Thoracic aorta (tissue), 2 donors: Measurements from ENCODE around the gene PARP9. TPM values are rescaled to one million over a fixed set of nuclear protein-coding genes. Genes with fewer than 3 reads are reported as not detected.

Experiments used
- ATAC-seq: fragments of 150-250 bp; one replicate; pipeline ENCODE4 v1.8.0; 2017; ENCODE audit warnings: low read depth; ENCODE audit not compliant: insufficient number of reproducible peaks, low FRiP score
- DNase-seq: peaks from one replicate; pipeline ENCODE4 v3.0.0-alpha.2; 2020; ENCODE audit warnings: low spot score
- H3K27ac ChIP-seq, 2 donors: fragments of 200-600 bp; sonication (generic); 1 replicate in 1 of 2; 2 replicates in 1 of 2; pipeline ENCODE4 v1.5.1; 2016; ENCODE audit warnings: mild to moderate bottlenecking in 2 of 2, moderate library complexity in 2 of 2
- H3K27me3 ChIP-seq: fragments of 200-600 bp; sonication (generic); replicated peaks from 2 replicates; pipeline ENCODE4 v1.6.0; 2016; ENCODE audit warnings: mild to moderate bottlenecking; ENCODE audit not compliant: insufficient read depth
- H3K36me3 ChIP-seq: fragments of 200-600 bp; sonication (generic); one replicate; pipeline ENCODE4 v1.5.1; 2016
- H3K4me1 ChIP-seq, 2 donors: fragments of 200-600 bp; sonication (generic); 1 replicate in 1 of 2; 2 replicates in 1 of 2; pipeline versions ENCODE4 v1.5.1 to v1.6.0; 2016; ENCODE audit warnings: low read depth in 2 of 2, mild to moderate bottlenecking in 1 of 2; ENCODE audit not compliant: control insufficient read depth in 1 of 2
- H3K4me3 ChIP-seq: fragments of 200-600 bp; sonication (generic); 2 replicates; pipeline ENCODE4 v1.5.1; 2016; ENCODE audit warnings: mild to moderate bottlenecking
- H3K9me3 ChIP-seq: fragments of 200-600 bp; sonication (generic); 2 replicates; pipeline ENCODE4 v1.5.1; 2016
- CTCF ChIP-seq: fragments of 200-600 bp; sonication (generic); IDR thresholded peaks from one replicate; pipeline ENCODE4 v1.5.1; 2019; ENCODE audit warnings: antibody characterized with exemption
- total RNA-seq, 2 donors: library from RNA; depleted of rRNA; stranded (reverse); fragments of >200 nt; gene quantifications; one replicate each; pipeline versions ENCODE4 v1.1.0 to v1.2.3, GENCODE V29; 2016

PARP9 gene
- total RNA-seq, 2 donors from 2014 or later, result 31.8 to 38.0 TPM

DNA sequence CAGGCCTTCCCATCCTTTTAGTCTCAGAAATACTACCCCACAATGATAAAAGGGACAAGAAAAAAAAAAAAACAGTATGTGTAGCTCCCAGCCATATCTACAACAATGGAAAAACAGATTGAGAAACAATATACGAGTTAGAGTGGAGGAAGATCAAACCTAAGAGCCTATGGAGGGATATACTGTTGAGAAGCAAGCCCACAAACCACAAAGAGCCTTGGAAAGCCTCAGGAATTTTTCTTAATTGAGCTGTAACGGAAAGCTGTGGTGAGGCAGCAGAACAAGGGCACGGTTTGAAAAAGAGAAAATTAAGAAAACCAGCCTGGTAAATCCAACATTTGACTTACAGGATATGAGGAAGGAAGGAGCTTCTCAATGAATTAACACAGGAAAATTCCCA is 70.8 kb downstream of the PARP9 start:
- Histone ChIP-seq H3K27ac (no peak overlapping the region), H3K9me3 (no peaks in the 10 kb centered on the region), H3K4me3 (no peak overlapping the region), H3K27me3 (no peaks in the 10 kb centered on the region), H3K4me1 (peaks cover 0 to 4% of the 10 kb centered on the region in 2 donors), H3K36me3 (peaks cover 6% of the 10 kb centered on the region)
- TF ChIP-seq CTCF, result no peak
- no peak for ATAC-seq
- DNase-seq, result no peak

DNA sequence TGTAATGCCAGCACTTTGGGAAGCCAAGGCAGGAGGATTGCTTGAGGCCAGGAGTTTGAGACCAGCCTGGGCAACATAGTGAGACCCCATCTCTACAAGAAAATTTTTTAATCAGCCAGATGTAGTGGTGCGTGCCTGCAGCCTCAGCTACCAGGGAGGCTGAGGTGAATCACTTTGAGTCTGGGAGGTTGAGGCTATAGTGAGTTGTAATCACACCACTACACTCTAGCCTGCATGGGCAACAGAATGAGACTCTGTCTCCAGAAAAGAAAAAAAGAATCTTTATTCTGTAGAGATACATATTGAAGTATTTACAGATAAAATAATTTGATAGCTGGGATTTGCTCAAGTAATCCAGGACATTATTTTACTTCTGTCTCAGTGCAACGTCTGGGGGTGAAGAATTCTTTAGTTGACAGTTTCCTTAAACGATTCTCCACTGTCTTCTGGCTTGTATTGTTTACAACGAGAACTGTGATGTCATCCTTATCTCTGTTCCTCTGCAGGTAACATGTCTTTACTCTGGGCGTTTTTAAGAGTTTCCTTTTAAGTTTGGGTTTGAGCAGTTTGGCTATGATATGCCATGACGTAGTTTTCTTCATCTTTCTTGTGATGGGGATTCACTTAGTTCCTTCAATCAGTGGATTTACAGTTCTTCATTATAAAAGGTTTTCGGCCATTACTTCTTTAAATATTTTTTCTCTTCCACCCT is 75.7 kb downstream of the PARP9 start:
- H3K4me3 ChIP-seq, result no peak overlapping the region
- H3K9me3 ChIP-seq, result no peaks in the 10 kb centered on the region
- no peak for TF ChIP-seq CTCF
- H3K27ac ChIP-seq, result no peak overlapping the region
- no peaks in the 10 kb centered on the region for H3K27me3 ChIP-seq
- H3K36me3 ChIP-seq, result no peaks in the 10 kb centered on the region
- DNase-seq (no peak), ATAC-seq (no peak)
- H3K4me1 ChIP-seq, result peaks cover 5 to 10% of the 10 kb centered on the region in 2 donors

DNA sequence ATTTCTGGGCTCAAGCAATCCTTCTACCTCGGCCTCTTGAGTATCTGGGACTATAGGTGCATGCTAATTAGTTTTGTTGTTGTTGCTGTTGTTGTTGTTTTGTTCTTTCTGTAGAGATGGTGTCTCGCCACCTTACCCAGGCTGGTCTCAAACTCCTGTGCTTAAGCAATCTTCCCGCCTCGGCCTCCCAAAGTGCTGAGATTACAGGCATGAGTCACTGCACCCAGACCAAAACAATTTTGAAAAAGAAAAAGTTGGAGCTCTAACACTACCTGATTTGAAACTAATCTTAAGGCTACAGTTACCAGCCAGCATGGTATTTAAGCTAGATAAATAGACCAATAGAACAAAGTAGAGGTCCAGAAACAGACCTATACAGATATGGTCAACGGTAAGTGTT is 79.1 kb downstream of the PARP9 start:
- no peak for TF ChIP-seq CTCF
- H3K27ac ChIP-seq, result peak overlapping the region in 1 of 2 donors; percentile 8
- DNase-seq (no peak), ATAC-seq (no peak)
- H3K4me3 ChIP-seq, result no peak overlapping the region
- H3K9me3 ChIP-seq, result no peaks in the 10 kb centered on the region
- peaks cover 15 to 24% of the 10 kb centered on the region in 2 donors for H3K4me1 ChIP-seq
- no peaks in the 10 kb centered on the region for H3K36me3 ChIP-seq
- no peaks in the 10 kb centered on the region for H3K27me3 ChIP-seq

DNA sequence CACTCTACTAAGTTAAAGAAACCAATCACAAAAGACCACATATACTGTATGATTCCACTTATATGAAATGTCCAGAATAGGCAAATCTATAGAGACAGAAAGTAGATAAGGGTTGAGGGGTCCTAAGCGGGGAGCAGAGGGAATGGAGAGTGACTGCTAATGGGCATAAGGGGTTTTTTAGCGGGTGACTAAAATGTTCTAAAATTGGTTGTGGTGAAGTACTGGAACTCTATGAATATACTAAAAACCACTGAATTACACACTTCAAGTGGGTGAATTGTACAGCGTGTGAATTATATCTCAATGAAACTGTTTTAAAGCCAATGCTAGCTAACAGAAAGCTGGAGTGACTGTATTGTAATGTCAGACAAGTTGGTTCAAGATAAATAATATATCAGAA is 82.7 kb downstream of the PARP9 start:
- TF ChIP-seq CTCF, result no peak
- DNase-seq (no peak), ATAC-seq (no peak)
- no peaks in the 10 kb centered on the region for H3K36me3 ChIP-seq
- H3K27me3 ChIP-seq, result no peaks in the 10 kb centered on the region
- H3K4me3 ChIP-seq, result no peak overlapping the region
- no peaks in the 10 kb centered on the region for H3K9me3 ChIP-seq
- H3K4me1 ChIP-seq, result peaks cover 15 to 24% of the 10 kb centered on the region in 2 donors
- H3K27ac ChIP-seq, result no peak overlapping the region

Other genes starting within 250 kb of the PARP9 start
- gene CSTA, start 239.1 kb downstream of the PARP9 start, total RNA-seq, result 10 to 100 TPM in 1 of 2 donors, not detected in 1; 12.3 TPM
- gene MIX23, start 181.1 kb downstream of the PARP9 start, total RNA-seq, result 10 to 100 TPM; 10.7 to 13.4 TPM
- 1 to 10 TPM; 7.1 to 8.0 TPM for gene FAM162A, start 180.1 kb downstream of the PARP9 start, total RNA-seq
- gene WDR5B, start 148.2 kb downstream of the PARP9 start, total RNA-seq, result 1 to 10 TPM; 3.8 to 6.2 TPM
- 10 to 100 TPM; 30.7 to 59.2 TPM for gene KPNA1, start 49.4 kb downstream of the PARP9 start, total RNA-seq
- gene DTX3L, start within 50 bp of the PARP9 start, total RNA-seq, result 10 to 100 TPM; 16.2 to 31.5 TPM
- 1 to 10 TPM; 4.0 to 4.1 TPM for gene PARP15, start 13.3 kb upstream of the PARP9 start, total RNA-seq
- 10 to 100 TPM; 57.1 to 74.1 TPM for gene PARP14, start 116.5 kb upstream of the PARP9 start, total RNA-seq
- gene HSPBAP1, start 229.5 kb upstream of the PARP9 start, total RNA-seq, result 10 to 100 TPM in 1 of 2 donors, 1 to 10 TPM in 1; 8.2 to 11.9 TPM
- 10 to 100 TPM; 17.4 to 20.0 TPM for gene SLC49A4, start 230.8 kb upstream of the PARP9 start, total RNA-seq